HepG2 (cell line): ENCODE data around the gene ALS2. TPM values are rescaled to one million over a fixed set of nuclear protein-coding genes. Genes with fewer than 3 reads are reported as not detected.

Experiments
- ATF1 ChIP-seq: IDR thresholded peaks from 2 replicates; pipeline ENCODE4 v1.6.1; 2016; ENCODE audit warnings: mild to moderate bottlenecking, control low read depth
- CREB1 ChIP-seq, 2 experiments: fragments of 450-650 bp in 1 of 2; IDR thresholded peaks; 2 replicates each; pipeline ENCODE4 v1.6.1; 2016 to 2017; ENCODE audit warnings: control low read depth in 1 of 2, mild to moderate bottlenecking in 1 of 2, missing compliant biosample characterization in 1 of 2, missing genetic modification characterization in 1 of 2
- FOXA1 ChIP-seq, 2 experiments: fragments of 450-650 bp in 1 of 2; sonication (generic) in 1 of 2; formaldehyde crosslinking in 1 of 2; IDR thresholded peaks; 2 replicates each; pipeline versions ENCODE4 v1.4.0 to v1.6.1; 2016 to 2020; ENCODE audit warnings: missing genetic modification reagents in 1 of 2
- FOXO4 ChIP-seq: sonication (generic); formaldehyde crosslinking; conservative IDR thresholded peaks from 2 replicates; pipeline ENCODE4 v1.8.1; 2023; ENCODE audit warnings: missing genetic modification reagents
- GFI1 ChIP-seq: sonication (generic); formaldehyde crosslinking; IDR thresholded peaks from 2 replicates; pipeline ENCODE4 v1.5.0; 2020; ENCODE audit warnings: missing genetic modification reagents, mild to moderate bottlenecking, borderline replicate concordance
- HOXA9 ChIP-seq: sonication (generic); formaldehyde crosslinking; IDR thresholded peaks from 2 replicates; pipeline ENCODE4 v1.8.1; 2022; ENCODE audit warnings: missing genetic modification reagents, mild to moderate bottlenecking, moderate library complexity, borderline replicate concordance
- HOXD1 ChIP-seq: sonication (generic); formaldehyde crosslinking; IDR thresholded peaks from 2 replicates; pipeline ENCODE4 v1.5.0; 2020; ENCODE audit warnings: missing genetic modification reagents
- NFIC ChIP-seq: IDR thresholded peaks from 2 replicates; pipeline ENCODE4 v1.6.1; 2012; ENCODE audit warnings: mild to moderate bottlenecking, low read length, inconsistent platforms
- NFRKB ChIP-seq: fragments of 450-650 bp; IDR thresholded peaks from 2 replicates; pipeline ENCODE4 v1.6.1; 2017
- RARA ChIP-seq: IDR thresholded peaks from 2 replicates; pipeline ENCODE4 v1.6.1; 2016; ENCODE audit warnings: missing genetic modification reagents, missing compliant biosample characterization
- SIN3B ChIP-seq: fragments of 150-350 bp; IDR thresholded peaks from 2 replicates; pipeline ENCODE4 v1.6.1; 2014; ENCODE audit warnings: low read length
- SRSF1 ChIP-seq: fragments of 200-400 bp; formaldehyde crosslinking; optimal IDR thresholded peaks from 2 replicates; pipeline ENCODE3; 2017; ENCODE audit warnings: mild to moderate bottlenecking, low read depth, low read length, moderate library complexity
- TBX2 ChIP-seq: sonication (generic); formaldehyde crosslinking; IDR thresholded peaks from 2 replicates; pipeline ENCODE4 v1.5.0; 2020; ENCODE audit warnings: missing genetic modification reagents, mild to moderate bottlenecking, borderline replicate concordance
- ZMYM4 ChIP-seq: sonication (generic); formaldehyde crosslinking; IDR thresholded peaks from 2 replicates; pipeline ENCODE4 v1.8.1; 2023; ENCODE audit warnings: mild to moderate bottlenecking, missing genetic modification reagents
- ZNF17 ChIP-seq: sonication (generic); formaldehyde crosslinking; IDR thresholded peaks from 2 replicates; pipeline ENCODE4 v1.5.0; 2020; ENCODE audit warnings: mild to moderate bottlenecking, missing genetic modification reagents
- ZNF224 ChIP-seq: sonication (generic); formaldehyde crosslinking; IDR thresholded peaks from 2 replicates; pipeline ENCODE4 v1.5.0; 2020; ENCODE audit warnings: mild to moderate bottlenecking, missing genetic modification reagents
- ZNF510 ChIP-seq: sonication (generic); formaldehyde crosslinking; IDR thresholded peaks from 2 replicates; pipeline ENCODE4 v1.4.0; 2020; ENCODE audit warnings: low read depth, mild to moderate bottlenecking, missing genetic modification reagents
- polyA plus RNA-seq, 8 experiments: library from polyadenylated mRNA; depleted of rRNA in 3 of 8; stranded (reverse) in 7 of 8; unstranded in 1 of 8; fragments of >200 nt; fragmentation: Illumina TruSeq in 4 of 8; extraction: Trizol in 4 of 8; gene quantifications; 2 replicates each; pipeline versions ENCODE4 v1.2.1 to v1.2.3, GENCODE V29; 2011 to 2016; ENCODE audit warnings: low read depth in 4 of 8, missing spikeins in 1 of 8, mixed read lengths in 1 of 8; ENCODE audit not compliant: insufficient read depth in 1 of 8
- total RNA-seq, 5 experiments: library from RNA; depleted of rRNA; stranded (reverse); fragments of >200 nt; fragmentation: Illumina TruSeq; extraction: Trizol; gene quantifications; 2 replicates each; pipeline ENCODE4 v1.2.3, GENCODE V29; 2016; ENCODE audit warnings: low read depth in 1 of 5
- TF ChIP-seq, protein P1 (sequence below): sonication (generic); formaldehyde crosslinking; IDR thresholded peaks from 2 replicates; pipeline ENCODE4 v1.4.0; 2020; ENCODE audit warnings: missing genetic modification reagents
- TF ChIP-seq, protein P2 (sequence below): IDR thresholded peaks from 2 replicates; pipeline ENCODE4 v1.6.1; 2018; ENCODE audit warnings: missing genetic modification reagents, mild to moderate bottlenecking, missing compliant biosample characterization
- TF ChIP-seq, protein P3 (sequence below): sonication (generic); formaldehyde crosslinking; IDR thresholded peaks from 2 replicates; pipeline ENCODE4 v1.8.1; 2023; ENCODE audit warnings: mild to moderate bottlenecking, missing genetic modification reagents

Gene ALS2
- total and polyA plus RNA-seq, 2 of the 13 experiments (the other 11 are each of a cell fraction or from before 2014, with no cell fraction given), result 12.7 to 19.3 TPM

DNA sequence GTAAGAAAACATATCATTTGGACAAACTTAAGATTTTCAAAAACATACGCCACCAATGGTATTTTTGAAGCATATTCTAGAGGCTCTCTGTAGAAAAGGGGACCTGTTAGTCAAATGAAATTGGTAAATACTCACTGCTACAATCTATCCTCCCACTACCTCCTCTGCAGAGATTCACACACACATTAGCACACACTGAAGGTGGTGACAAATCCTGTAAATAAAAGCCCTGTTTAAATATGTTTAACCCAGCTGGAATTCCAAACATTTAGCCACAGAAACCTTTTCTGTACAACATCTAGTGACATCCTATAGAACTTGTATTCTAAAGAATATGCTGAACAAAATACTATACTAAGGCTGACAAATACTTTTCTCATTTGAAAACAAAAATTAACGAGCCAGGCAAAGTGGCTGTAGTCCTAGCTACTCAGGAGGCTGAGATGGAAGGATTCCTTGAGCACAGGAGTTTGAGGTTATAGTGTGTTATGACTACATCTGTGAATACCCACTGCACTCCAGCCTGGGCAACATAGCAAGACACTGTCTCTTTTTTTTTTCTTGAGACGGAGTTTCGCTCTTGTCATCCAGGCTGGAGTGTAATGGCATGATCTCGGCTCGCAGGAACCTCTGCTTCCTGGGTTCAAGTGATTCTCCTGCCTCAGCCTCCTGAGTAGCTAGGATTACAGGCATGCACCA is 25.9 kb downstream of the ALS2 start (continued):
- TF ChIP-seq, protein P1, sequence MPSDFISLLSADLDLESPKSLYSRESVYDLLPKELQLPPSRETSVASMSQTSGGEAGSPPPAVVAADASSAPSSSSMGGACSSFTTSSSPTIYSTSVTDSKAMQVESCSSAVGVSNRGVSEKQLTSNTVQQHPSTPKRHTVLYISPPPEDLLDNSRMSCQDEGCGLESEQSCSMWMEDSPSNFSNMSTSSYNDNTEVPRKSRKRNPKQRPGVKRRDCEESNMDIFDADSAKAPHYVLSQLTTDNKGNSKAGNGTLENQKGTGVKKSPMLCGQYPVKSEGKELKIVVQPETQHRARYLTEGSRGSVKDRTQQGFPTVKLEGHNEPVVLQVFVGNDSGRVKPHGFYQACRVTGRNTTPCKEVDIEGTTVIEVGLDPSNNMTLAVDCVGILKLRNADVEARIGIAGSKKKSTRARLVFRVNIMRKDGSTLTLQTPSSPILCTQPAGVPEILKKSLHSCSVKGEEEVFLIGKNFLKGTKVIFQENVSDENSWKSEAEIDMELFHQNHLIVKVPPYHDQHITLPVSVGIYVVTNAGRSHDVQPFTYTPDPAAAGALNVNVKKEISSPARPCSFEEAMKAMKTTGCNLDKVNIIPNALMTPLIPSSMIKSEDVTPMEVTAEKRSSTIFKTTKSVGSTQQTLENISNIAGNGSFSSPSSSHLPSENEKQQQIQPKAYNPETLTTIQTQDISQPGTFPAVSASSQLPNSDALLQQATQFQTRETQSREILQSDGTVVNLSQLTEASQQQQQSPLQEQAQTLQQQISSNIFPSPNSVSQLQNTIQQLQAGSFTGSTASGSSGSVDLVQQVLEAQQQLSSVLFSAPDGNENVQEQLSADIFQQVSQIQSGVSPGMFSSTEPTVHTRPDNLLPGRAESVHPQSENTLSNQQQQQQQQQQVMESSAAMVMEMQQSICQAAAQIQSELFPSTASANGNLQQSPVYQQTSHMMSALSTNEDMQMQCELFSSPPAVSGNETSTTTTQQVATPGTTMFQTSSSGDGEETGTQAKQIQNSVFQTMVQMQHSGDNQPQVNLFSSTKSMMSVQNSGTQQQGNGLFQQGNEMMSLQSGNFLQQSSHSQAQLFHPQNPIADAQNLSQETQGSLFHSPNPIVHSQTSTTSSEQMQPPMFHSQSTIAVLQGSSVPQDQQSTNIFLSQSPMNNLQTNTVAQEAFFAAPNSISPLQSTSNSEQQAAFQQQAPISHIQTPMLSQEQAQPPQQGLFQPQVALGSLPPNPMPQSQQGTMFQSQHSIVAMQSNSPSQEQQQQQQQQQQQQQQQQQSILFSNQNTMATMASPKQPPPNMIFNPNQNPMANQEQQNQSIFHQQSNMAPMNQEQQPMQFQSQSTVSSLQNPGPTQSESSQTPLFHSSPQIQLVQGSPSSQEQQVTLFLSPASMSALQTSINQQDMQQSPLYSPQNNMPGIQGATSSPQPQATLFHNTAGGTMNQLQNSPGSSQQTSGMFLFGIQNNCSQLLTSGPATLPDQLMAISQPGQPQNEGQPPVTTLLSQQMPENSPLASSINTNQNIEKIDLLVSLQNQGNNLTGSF (CRISPR knock-in tag), result no peak
- TF ChIP-seq NFIC (peak; percentile 54; the same call in 1 of the 2 replicates), CREB1 (IDR thresholded peaks at IDR 0.05) (no peak), CREB1 (CRISPR knock-in tag; IDR thresholded peaks at IDR 0.05) (peak; percentile 36; the same call in 1 of the 2 replicates), TBX2 (CRISPR knock-in tag) (peak; percentile 79), RARA (CRISPR knock-in tag) (peak; percentile 30; the same call in 1 of the 2 replicates), ATF1 (CRISPR knock-in tag) (no peak), NFRKB (no peak), GFI1 (CRISPR knock-in tag) (peak; percentile 97), FOXA1 (IDR thresholded peaks at IDR 0.05) (0 out of 2 replicates have a peak, but pooled peaks have one; percentile 20), FOXA1 (CRISPR knock-in tag; IDR thresholded peaks at IDR 0.05) (0 out of 2 replicates have a peak, but pooled peaks have one; percentile 24), ZNF224 (CRISPR knock-in tag) (no peak), FOXO4 (CRISPR knock-in tag) (no peak), HOXD1 (CRISPR knock-in tag) (no peak), SIN3B (no peak), ZNF17 (CRISPR knock-in tag) (no peak), ZNF510 (CRISPR knock-in tag) (no peak), ZMYM4 (CRISPR knock-in tag) (no peak), SRSF1 (no peak), HOXA9 (no peak)
- TF ChIP-seq, protein P2, sequence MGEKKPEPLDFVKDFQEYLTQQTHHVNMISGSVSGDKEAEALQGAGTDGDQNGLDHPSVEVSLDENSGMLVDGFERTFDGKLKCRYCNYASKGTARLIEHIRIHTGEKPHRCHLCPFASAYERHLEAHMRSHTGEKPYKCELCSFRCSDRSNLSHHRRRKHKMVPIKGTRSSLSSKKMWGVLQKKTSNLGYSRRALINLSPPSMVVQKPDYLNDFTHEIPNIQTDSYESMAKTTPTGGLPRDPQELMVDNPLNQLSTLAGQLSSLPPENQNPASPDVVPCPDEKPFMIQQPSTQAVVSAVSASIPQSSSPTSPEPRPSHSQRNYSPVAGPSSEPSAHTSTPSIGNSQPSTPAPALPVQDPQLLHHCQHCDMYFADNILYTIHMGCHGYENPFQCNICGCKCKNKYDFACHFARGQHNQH, result no peak
- TF ChIP-seq, protein P3, sequence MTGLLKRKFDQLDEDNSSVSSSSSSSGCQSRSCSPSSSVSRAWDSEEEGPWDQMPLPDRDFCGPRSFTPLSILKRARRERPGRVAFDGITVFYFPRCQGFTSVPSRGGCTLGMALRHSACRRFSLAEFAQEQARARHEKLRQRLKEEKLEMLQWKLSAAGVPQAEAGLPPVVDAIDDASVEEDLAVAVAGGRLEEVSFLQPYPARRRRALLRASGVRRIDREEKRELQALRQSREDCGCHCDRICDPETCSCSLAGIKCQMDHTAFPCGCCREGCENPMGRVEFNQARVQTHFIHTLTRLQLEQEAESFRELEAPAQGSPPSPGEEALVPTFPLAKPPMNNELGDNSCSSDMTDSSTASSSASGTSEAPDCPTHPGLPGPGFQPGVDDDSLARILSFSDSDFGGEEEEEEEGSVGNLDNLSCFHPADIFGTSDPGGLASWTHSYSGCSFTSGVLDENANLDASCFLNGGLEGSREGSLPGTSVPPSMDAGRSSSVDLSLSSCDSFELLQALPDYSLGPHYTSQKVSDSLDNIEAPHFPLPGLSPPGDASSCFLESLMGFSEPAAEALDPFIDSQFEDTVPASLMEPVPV (CRISPR knock-in tag), result 0 out of 2 replicates have a peak, but pooled peaks have one; percentile 31
